ENCODE measurements around the gene DTNBP1. TPM values are rescaled to one million over a fixed set of nuclear protein-coding genes. Genes with fewer than 3 reads are reported as not detected.
A peak's percentile ranks its signal among the peaks of the same experiment; 100 is the strongest.

DTNBP1 gene
- total and polyA plus RNA-seq, 12 donors: 4.2 to 17.1 (median 9.0) TPM

GRCh38 chr6:15515660-15516375 is 147.0 kb downstream of the DTNBP1 start:
- H3K27ac ChIP-seq: no peak overlapping the region
- H3K4me3 ChIP-seq: no peak overlapping the region
- TF ChIP-seq POLR2A (IDR thresholded peaks at IDR 0.05): no peak
- TF ChIP-seq CTCF (IDR thresholded peaks at IDR 0.05): no peak
- 79 to 85% (median 82%) methylated on average over 18 of the region's 18 CpGs for WGBS, 4 donors
- peaks cover 0 to 57% of the 10 kb centered on the region in 2 donors for H3K36me3 ChIP-seq (replicated peaks in 1 of 2)
- no peaks in the 10 kb centered on the region for H3K9me3 ChIP-seq (replicated peaks in 1 of 3)
- intact Hi-C loops (cut with DNase I): loop anchor here in 1 of 2 donors (10.0 kb wide), 1 partner anchor 99 kb away; no protein-coding TSS in a partner anchor
- no peak for DNase-seq
- no peaks in the 10 kb centered on the region for H3K27me3 ChIP-seq
- peaks cover 0 to under 1% of the 10 kb centered on the region in 2 donors for H3K4me1 ChIP-seq (replicated peaks in 1 of 2)

GRCh38 chr6:15515226-15515625 is 147.6 kb downstream of the DTNBP1 start:
- intact Hi-C loops (cut with DNase I): loop anchor here in 1 of 2 donors (10.0 kb wide), 1 partner anchor 100 kb away; no protein-coding TSS in a partner anchor
- DNase-seq: no peak
- Histone ChIP-seq H3K9me3 (replicated peaks in 1 of 3) (no peaks in the 10 kb centered on the region), H3K4me1 (replicated peaks in 1 of 2) (peaks cover 0 to 6% of the 10 kb centered on the region in 2 donors), H3K4me3 (no peak overlapping the region), H3K27me3 (no peaks in the 10 kb centered on the region), H3K27ac (no peak overlapping the region), H3K36me3 (replicated peaks in 1 of 2) (peaks cover 0 to 51% of the 10 kb centered on the region in 2 donors)
- no peak for TF ChIP-seq POLR2A (IDR thresholded peaks at IDR 0.05)
- no peak for TF ChIP-seq CTCF (IDR thresholded peaks at IDR 0.05)
- 94 to 98% (median 96%) methylated on average over 6 of the region's 6 CpGs for WGBS, 4 donors

GRCh38 chr6:15513801-15514711 is 148.8 kb downstream of the DTNBP1 start:
- peak overlapping the region in 1 of 5 donors; percentile 52 for H3K27ac ChIP-seq
- H3K36me3 ChIP-seq (replicated peaks in 1 of 2): peaks cover 0 to 39% of the 10 kb centered on the region in 2 donors
- H3K4me3 ChIP-seq: no peak overlapping the region
- intact Hi-C loops (cut with DNase I): loop anchor here in 1 of 2 donors (10.0 kb wide), 1 partner anchor 101 kb away; no protein-coding TSS in a partner anchor
- DNase-seq: peak in 6 of 7 donors; percentile 58 to 77 (median 72)
- TF ChIP-seq CTCF (IDR thresholded peaks at IDR 0.05) (no peak), POLR2A (IDR thresholded peaks at IDR 0.05) (no peak)
- H3K27me3 ChIP-seq: no peaks in the 10 kb centered on the region
- H3K4me1 ChIP-seq (replicated peaks in 1 of 2): peaks cover 0 to 6% of the 10 kb centered on the region in 2 donors
- no peaks in the 10 kb centered on the region for H3K9me3 ChIP-seq (replicated peaks in 1 of 3)
- WGBS, 4 donors: 68 to 91% (median 74%) methylated on average over 9 to 21 of the region's 21 CpGs

Data from adrenal gland (tissue), 12 donors.